Activated CD8-positive, alpha-beta memory T cell treated with anti-CD3 and anti-CD28 coated beads for 48 hours (primary cell): ENCODE data around the gene GNA15.
A peak's percentile ranks its signal among the peaks of the same experiment; 100 is the strongest.
"Not testable (repeated sequence)": the region's sequence is repeated elsewhere in the genome, so short reads cannot be mapped to it uniquely, and the experiment has no call there.

Experiments
- DNase-seq, 3 experiments: peaks; one replicate each; pipeline ENCODE4 v3.0.0-alpha.2; 2020; ENCODE audit warnings: low read depth in 2 of 3, low spot score in 2 of 3

The GNA15 gene

DNA sequence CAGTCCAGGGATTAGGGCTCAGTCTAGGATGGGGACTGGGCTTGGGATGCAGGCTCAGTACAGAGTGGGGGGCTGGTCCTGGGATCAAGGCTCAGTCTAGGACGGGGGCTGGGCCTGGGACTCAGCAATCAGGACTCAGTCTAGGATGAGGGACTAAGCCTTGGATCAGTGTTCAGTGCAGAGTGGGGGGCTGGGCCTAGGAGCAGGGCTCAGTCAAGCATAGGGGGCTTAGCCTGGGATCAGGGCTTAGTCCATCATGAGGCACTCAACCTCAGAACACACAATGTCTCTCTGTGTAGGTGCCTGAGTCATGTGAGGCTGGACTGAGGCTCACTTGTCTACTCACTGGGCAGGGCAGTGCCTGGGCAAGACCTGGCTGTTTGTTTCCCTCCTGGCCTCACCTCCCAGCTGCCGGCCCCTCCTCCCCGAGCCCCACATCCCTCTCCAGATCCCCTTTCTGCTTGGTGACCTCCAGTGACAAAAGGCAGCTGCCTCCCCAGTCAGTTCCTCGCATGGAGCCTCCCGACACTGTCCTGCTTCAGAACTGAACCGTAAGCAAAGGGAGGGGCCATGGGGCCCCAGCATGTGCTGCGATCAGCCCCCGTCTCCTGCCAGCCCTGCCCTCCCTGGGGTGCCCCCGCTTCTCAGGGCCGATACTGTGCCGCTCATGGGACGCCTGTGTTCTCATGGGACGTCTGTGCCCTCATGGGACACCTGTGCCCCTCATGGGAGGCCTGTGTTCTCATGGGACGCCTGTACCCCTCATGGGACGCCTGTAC lies 36.2 kb downstream of the GNA15 start:
- DNase-seq, result no peak

DNA sequence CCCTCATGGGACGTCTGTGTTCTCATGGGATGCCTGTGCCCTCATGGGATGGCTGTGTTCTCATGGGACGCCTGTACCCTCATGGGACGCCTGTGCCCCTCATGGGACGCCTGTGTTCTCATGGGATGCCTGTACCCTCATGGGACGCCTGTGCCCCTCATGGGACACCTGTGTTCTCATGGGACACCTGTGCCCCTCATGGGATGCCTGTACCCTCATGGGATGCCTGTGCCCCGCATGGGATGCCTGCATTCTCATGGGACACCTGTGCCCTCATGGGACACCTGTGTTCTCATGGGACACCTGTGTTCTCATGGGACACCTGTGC lies 36.8 kb downstream of the GNA15 start:
- not testable (repeated sequence) for DNase-seq

- no peak for DNase-seq
These were observed 40.2 kb downstream of the GNA15 start for GRCh38 chr19:3175781-3176714.

GRCh38 chr19:3176715-3177501 lies 41.1 kb downstream of the GNA15 start:
- peak; percentile 33 to 49 (median 47) for DNase-seq

- peak; percentile 44 to 52 (median 49) for DNase-seq
These were observed 42.6 kb downstream of the GNA15 start, which contains the start of gene S1PR4 for GRCh38 chr19:3178377-3178972. TSS of gene S1PR4 (plus strand) at chr19:3178769. CDS start at chr19:3178793, 24 bp downstream.

DNA sequence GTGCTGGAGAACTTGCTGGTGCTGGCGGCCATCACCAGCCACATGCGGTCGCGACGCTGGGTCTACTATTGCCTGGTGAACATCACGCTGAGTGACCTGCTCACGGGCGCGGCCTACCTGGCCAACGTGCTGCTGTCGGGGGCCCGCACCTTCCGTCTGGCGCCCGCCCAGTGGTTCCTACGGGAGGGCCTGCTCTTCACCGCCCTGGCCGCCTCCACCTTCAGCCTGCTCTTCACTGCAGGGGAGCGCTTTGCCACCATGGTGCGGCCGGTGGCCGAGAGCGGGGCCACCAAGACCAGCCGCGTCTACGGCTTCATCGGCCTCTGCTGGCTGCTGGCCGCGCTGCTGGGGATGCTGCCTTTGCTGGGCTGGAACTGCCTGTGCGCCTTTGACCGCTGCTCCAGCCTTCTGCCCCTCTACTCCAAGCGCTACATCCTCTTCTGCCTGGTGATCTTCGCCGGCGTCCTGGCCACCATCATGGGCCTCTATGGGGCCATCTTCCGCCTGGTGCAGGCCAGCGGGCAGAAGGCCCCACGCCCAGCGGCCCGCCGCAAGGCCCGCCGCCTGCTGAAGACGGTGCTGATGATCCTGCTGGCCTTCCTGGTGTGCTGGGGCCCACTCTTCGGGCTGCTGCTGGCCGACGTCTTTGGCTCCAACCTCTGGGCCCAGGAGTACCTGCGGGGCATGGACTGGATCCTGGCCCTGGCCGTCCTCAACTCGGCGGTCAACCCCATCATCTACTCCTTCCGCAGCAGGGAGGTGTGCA lies 43.3 kb downstream of the GNA15 start:
- DNase-seq, result peak in 1 of 3 experiments; percentile 18

DNA sequence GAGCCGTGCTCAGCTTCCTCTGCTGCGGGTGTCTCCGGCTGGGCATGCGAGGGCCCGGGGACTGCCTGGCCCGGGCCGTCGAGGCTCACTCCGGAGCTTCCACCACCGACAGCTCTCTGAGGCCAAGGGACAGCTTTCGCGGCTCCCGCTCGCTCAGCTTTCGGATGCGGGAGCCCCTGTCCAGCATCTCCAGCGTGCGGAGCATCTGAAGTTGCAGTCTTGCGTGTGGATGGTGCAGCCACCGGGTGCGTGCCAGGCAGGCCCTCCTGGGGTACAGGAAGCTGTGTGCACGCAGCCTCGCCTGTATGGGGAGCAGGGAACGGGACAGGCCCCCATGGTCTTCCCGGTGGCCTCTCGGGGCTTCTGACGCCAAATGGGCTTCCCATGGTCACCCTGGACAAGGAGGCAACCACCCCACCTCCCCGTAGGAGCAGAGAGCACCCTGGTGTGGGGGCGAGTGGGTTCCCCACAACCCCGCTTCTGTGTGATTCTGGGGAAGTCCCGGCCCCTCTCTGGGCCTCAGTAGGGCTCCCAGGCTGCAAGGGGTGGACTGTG lies 44.0 kb downstream of the GNA15 start:
- DNase-seq, result peak in 2 of 3 experiments; percentile 24 to 30

GRCh38 chr19:3183721-3184641 lies 48.1 kb downstream of the GNA15 start:
- DNase-seq, result no peak

- DNase-seq, result peak in 1 of 3 experiments; percentile 52
These were observed 49.1 kb downstream of the GNA15 start for GRCh38 chr19:3184847-3185460.

- peak; percentile 82 to 93 (median 82) for DNase-seq
These were observed 49.8 kb downstream of the GNA15 start, which contains the start of gene NCLN for GRCh38 chr19:3185461-3186159. TSS of gene NCLN (plus strand) at chr19:3185930. CDS start at chr19:3186031, 101 bp downstream.

DNA sequence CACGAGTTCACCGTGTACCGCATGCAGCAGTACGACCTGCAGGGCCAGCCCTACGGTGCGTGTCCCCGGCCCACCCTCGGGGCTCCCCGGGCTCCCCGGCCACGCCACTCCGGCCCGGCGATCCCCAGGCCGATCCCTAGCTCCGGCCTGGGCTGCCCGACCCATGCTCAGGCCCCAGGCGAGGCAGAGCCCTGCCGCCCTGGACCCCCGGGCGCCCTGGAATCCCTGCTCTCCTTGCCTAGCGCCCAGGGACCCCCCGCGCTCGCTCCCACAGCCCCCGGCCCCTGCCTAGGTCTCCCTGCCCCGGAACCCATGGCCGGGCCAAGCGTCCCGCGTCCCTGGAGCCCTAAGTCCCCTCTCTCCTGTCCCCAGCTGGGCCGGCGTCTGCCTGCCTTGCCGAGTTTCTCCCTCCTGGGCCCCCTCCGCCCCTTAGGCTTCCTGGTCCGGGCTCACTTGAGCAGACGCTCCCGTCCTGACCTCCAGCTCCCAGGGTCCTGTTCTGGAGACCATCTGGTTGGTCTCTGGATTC lies 50.4 kb downstream of the GNA15 start:
- DNase-seq, result no peak

DNA sequence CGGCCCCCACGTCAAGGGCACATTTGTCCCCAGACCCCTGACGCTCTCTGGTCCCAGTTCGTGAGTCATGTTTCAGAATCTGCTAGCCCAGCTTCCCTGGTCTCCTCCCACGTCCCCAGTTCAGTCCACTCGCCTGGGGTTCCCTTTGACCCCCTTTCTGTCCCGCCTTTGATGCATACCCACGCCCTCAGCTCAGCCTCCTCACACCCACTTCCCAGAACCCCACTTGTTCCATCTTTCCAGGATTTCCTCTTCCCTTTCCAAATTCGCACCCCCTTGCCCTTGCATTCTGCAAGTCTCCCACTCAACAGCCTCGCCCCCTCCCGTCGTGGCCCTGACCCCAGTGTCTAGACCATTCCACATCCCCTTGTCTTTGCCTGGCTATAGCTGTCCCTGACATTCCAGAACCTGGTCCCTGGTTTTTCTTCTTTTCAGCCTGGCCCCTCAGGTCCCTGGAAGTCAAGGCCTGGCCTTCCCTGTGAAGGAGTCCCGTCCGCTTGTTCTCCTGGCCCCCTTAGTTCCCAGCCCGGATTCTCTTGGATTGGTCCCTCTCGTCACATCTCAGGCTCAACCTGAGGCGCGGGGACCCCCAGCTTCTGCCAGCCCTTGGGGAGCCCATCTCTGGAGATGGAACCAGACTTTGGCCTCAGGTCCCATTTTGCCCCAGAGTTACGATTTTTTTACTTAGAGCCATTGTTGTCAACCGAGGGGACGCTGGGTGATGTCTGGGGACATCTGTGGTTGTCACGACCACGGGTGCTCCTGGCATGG lies 51.2 kb downstream of the GNA15 start:
- no peak for DNase-seq

DNA sequence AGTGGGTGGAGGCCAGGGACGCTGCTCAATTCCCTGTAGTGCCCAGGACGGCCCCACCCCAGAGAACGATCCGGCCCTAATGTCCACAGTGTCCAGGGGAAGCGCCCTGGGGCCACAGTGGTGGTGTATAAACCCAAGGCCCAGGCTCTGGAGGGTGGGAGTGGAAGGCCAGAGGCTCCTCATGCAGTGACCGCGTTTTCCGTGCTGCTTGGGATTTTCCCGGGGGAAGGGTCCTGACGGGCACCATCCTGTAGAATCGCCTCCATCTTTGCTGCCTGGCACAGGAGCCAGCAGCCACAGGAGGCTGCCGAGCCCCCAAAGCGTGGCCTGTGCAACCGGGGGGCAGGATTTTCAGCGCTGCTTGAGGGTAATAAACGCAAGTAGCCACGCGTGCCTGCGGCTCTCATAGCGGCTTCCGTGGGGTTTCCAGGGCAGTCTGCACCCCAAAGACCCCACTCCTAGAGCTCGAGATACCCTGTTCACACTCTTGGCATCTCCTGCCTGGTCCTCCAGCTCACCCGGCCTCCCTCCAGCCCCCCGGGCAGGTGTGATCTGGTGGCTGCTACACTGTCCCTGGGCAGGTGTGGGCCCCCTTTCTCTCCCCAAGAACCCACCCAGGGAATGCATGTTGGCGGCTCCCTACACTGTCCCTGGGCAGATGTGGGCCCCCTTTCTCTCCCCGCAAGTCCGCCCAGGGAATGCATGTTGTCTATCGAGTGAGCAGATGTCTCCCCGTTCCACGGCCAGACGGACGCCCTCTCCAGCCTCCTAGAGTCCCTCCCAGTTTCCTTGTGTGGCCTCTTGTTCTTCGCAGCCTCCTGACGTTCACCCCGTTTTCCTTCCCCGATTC lies 52.1 kb downstream of the GNA15 start:
- DNase-seq, result no peak

GRCh38 chr19:3188627-3189596 lies 53.1 kb downstream of the GNA15 start:
- DNase-seq, result no peak
